Adipocyte (in vitro differentiated cells): ENCODE data around the gene TACC2.
"Not testable (repeated sequence)": the region's sequence is repeated elsewhere in the genome, so short reads cannot be mapped to it uniquely, and the experiment has no call there.

Source experiments
- DNase-seq: peaks from one replicate; pipeline ENCODE4 v3.0.0-alpha.2; 2015; ENCODE audit warnings: low read depth
- H3K27me3 ChIP-seq: replicated peaks from 2 replicates; pipeline ENCODE4 v1.7.0; 2013; ENCODE audit warnings: mild to moderate bottlenecking, low read length, moderate library complexity; ENCODE audit not compliant: control insufficient read depth, insufficient read depth
- H3K36me3 ChIP-seq: 2 replicates; pipeline ENCODE4 v1.7.0; 2013; ENCODE audit warnings: low read length, mild to moderate bottlenecking, moderate library complexity; ENCODE audit not compliant: control insufficient read depth, insufficient read depth, severe bottlenecking
- H3K4me1 ChIP-seq: 2 replicates; pipeline ENCODE4 v1.7.0; 2013; ENCODE audit warnings: mild to moderate bottlenecking, low read length, moderate library complexity; ENCODE audit not compliant: control insufficient read depth, insufficient read depth
- H3K4me3 ChIP-seq: 2 replicates; pipeline ENCODE4 v1.7.0; 2013; ENCODE audit warnings: mild to moderate bottlenecking, low read length, moderate library complexity
- H3K9ac ChIP-seq: 2 replicates; pipeline ENCODE4 v1.7.0; 2013; ENCODE audit warnings: mild to moderate bottlenecking, low read length, moderate library complexity
- H3K9me3 ChIP-seq: 2 replicates; pipeline ENCODE4 v1.7.0; 2013; ENCODE audit warnings: mild to moderate bottlenecking, low read length, moderate library complexity; ENCODE audit not compliant: control insufficient read depth

TACC2 gene

GRCh38 chr10:121984463-121984862 lies 4.5 kb upstream of the TACC2 start:
- no peaks in the 10 kb centered on the region for H3K27me3 ChIP-seq
- no peak for DNase-seq
- H3K36me3 ChIP-seq: no peaks in the 10 kb centered on the region
- peaks cover 11% of the 10 kb centered on the region for H3K9me3 ChIP-seq
- peaks cover 2% of the 10 kb centered on the region for H3K4me1 ChIP-seq
- no peak overlapping the region for H3K9ac ChIP-seq
- H3K4me3 ChIP-seq: no peak overlapping the region

GRCh38 chr10:121990015-121990677 lies 1.2 kb downstream of the TACC2 start:
- no peak overlapping the region for H3K9ac ChIP-seq
- no peak for DNase-seq

GRCh38 chr10:121991727-121992126 lies 2.8 kb downstream of the TACC2 start:
- DNase-seq: not testable (repeated sequence)

More at GRCh38 chr10:121990015-121990677, 1.2 kb downstream of the TACC2 start:
- Histone ChIP-seq H3K4me3 (no peak overlapping the region), H3K9me3 (no peaks in the 10 kb centered on the region), H3K36me3 (no peaks in the 10 kb centered on the region), H3K4me1 (peaks cover 20% of the 10 kb centered on the region), H3K27me3 (no peaks in the 10 kb centered on the region)

GRCh38 chr10:121994429-121994941 lies 5.5 kb downstream of the TACC2 start:
- H3K9ac ChIP-seq: no peak overlapping the region
- no peak overlapping the region for H3K4me3 ChIP-seq
- H3K36me3 ChIP-seq: no peaks in the 10 kb centered on the region
- no peaks in the 10 kb centered on the region for H3K27me3 ChIP-seq
- H3K4me1 ChIP-seq: peaks cover 34% of the 10 kb centered on the region
- DNase-seq: no peak
- H3K9me3 ChIP-seq: no peaks in the 10 kb centered on the region

More at GRCh38 chr10:121991727-121992126, 2.8 kb downstream of the TACC2 start:
- H3K27me3 ChIP-seq, H3K36me3 ChIP-seq, H3K4me3 ChIP-seq, H3K9me3 ChIP-seq, H3K9ac ChIP-seq: not testable (repeated sequence)
- peaks cover 24% of the 10 kb centered on the region for H3K4me1 ChIP-seq

- Histone ChIP-seq H3K4me1 (peaks cover 27% of the 10 kb centered on the region), H3K4me3 (peak overlapping the region; percentile 21), H3K9me3 (peaks cover 16% of the 10 kb centered on the region), H3K9ac (no peak overlapping the region), H3K36me3 (no peaks in the 10 kb centered on the region), H3K27me3 (no peaks in the 10 kb centered on the region)
- no peak for DNase-seq
Observed at GRCh38 chr10:121998462-121998861, 9.5 kb downstream of the TACC2 start.

- peak; percentile 8 for DNase-seq
Observed at GRCh38 chr10:121999301-121999700, 10.3 kb downstream of the TACC2 start.

GRCh38 chr10:122001698-122002097 lies 12.7 kb downstream of the TACC2 start:
- Histone ChIP-seq H3K4me1 (peaks cover 13% of the 10 kb centered on the region), H3K27me3 (no peaks in the 10 kb centered on the region), H3K9ac (no peak overlapping the region), H3K4me3 (peak overlapping the region; percentile 17), H3K9me3 (peaks cover 16% of the 10 kb centered on the region), H3K36me3 (no peaks in the 10 kb centered on the region)
- DNase-seq: no peak

More at GRCh38 chr10:121999301-121999700, 10.3 kb downstream of the TACC2 start:
- H3K9me3 ChIP-seq: peaks cover 16% of the 10 kb centered on the region
- peaks cover 26% of the 10 kb centered on the region for H3K4me1 ChIP-seq
- no peak overlapping the region for H3K4me3 ChIP-seq
- no peaks in the 10 kb centered on the region for H3K36me3 ChIP-seq
- no peaks in the 10 kb centered on the region for H3K27me3 ChIP-seq
- no peak overlapping the region for H3K9ac ChIP-seq

GRCh38 chr10:122007415-122007814 lies 18.5 kb downstream of the TACC2 start:
- Histone ChIP-seq H3K27me3 (no peaks in the 10 kb centered on the region), H3K4me3 (no peak overlapping the region), H3K4me1 (peaks cover 6% of the 10 kb centered on the region), H3K36me3 (no peaks in the 10 kb centered on the region), H3K9me3 (peaks cover 3% of the 10 kb centered on the region), H3K9ac (no peak overlapping the region)
- DNase-seq: no peak

- no peak for DNase-seq
- Histone ChIP-seq H3K4me1 (peaks cover 6% of the 10 kb centered on the region), H3K36me3 (no peaks in the 10 kb centered on the region), H3K27me3 (no peaks in the 10 kb centered on the region), H3K9ac (no peak overlapping the region), H3K4me3 (no peak overlapping the region), H3K9me3 (peaks cover 5% of the 10 kb centered on the region)
Observed at GRCh38 chr10:122010405-122011050, 21.6 kb downstream of the TACC2 start.

- peaks cover 5% of the 10 kb centered on the region for H3K27me3 ChIP-seq
- H3K36me3 ChIP-seq: no peaks in the 10 kb centered on the region
- no peak for DNase-seq
- no peak overlapping the region for H3K4me3 ChIP-seq
- H3K4me1 ChIP-seq: peaks cover 6% of the 10 kb centered on the region
- no peak overlapping the region for H3K9ac ChIP-seq
- peaks cover 5% of the 10 kb centered on the region for H3K9me3 ChIP-seq
Observed at GRCh38 chr10:122012731-122013130, 23.8 kb downstream of the TACC2 start.

GRCh38 chr10:122013311-122013780 lies 24.4 kb downstream of the TACC2 start:
- Histone ChIP-seq H3K27me3 (peaks cover 7% of the 10 kb centered on the region), H3K4me1 (peaks cover 6% of the 10 kb centered on the region), H3K4me3 (no peak overlapping the region), H3K9ac (no peak overlapping the region), H3K9me3 (peaks cover 5% of the 10 kb centered on the region), H3K36me3 (no peaks in the 10 kb centered on the region)
- no peak for DNase-seq
